HG03064 (cell line): ENCODE data around the gene ABI3BP.

Experiments used
- ATAC-seq: cut with Tn5 transposase; IDR thresholded peaks from one replicate; pipeline ENCODE4 v1.9.1; 2021; ENCODE audit warnings: low read depth; ENCODE audit not compliant: unreplicated experiment

Gene ABI3BP

DNA sequence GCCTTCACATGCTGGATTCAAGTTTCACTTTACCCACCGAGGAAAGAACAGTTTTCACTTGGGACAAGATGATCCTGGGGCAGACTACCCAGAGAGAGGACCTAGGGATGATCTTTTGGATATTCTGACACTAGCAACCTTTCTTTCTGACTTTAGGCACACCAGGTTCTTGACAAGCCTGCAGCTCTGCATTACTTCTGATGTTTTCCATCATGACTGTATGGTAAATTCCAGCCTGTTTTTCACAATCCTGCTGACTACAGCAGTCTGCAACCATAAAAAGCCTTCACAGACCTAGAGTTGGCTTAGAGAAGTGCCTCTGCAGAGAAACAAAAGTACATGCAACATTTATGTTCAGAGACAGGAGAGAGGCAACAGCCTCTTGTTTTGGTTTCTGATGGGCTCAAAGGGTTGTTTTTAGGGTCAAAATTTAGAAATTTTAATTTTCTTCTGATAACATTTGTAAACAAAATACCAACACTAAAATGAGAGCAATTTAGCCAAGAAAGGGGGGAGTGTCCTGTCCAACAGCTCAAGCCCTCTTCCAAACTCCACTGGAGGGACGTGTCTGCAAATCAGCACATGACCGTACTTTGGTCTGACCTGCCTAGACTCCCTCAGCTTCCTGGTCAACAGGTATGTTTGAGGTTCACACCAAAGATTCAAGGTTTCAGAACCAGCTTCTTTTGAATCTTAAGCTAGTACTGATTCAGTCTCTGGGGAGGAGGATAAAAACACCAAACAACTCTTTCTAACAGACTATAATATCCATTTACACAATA lies 799 bp downstream of the ABI3BP start:
- no peak for ATAC-seq

GRCh38 chr3:100988080-100988479 lies 5.1 kb downstream of the ABI3BP start:
- ATAC-seq: no peak

DNA sequence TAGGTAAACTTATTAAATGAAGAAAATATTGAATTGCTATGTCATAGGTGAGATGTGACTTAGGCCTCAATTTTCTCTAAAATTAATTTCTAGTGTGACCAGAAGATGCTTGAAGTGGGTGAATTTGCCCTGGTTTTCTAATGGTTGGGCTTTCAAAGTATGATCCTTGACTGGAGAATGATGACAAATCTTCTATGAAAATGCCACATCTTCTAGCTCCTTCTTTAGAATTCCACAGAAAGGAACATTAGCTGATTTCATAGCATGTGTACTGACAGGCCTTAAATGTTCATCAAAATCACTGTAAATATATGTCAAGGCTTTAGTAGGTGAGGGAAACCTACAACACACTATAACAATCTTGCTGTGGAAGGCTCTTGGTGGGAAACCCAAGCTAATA lies 8.9 kb downstream of the ABI3BP start:
- no peak for ATAC-seq

DNA sequence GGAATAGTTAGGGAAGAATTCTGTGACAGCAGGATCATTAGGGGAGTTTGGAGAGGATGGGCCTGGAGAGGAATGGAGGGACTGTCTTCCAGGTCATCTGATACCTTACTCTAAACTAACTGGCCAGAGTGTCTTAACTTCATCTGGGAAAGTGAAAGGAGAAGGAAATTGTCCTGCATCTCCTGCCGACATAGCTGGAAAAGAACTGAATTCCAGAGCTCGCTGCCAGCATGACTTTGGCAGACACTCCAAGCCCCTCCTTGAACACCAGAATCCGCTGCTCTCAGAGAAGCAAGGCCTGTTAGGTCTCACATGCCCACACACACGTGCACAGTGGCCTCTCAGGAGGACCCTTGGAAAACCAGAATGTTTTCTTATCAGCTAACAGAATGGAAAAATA lies 10.5 kb downstream of the ABI3BP start:
- ATAC-seq: no peak

- no peak for ATAC-seq
Observed at GRCh38 chr3:100981164-100981911, 11.9 kb downstream of the ABI3BP start.

DNA sequence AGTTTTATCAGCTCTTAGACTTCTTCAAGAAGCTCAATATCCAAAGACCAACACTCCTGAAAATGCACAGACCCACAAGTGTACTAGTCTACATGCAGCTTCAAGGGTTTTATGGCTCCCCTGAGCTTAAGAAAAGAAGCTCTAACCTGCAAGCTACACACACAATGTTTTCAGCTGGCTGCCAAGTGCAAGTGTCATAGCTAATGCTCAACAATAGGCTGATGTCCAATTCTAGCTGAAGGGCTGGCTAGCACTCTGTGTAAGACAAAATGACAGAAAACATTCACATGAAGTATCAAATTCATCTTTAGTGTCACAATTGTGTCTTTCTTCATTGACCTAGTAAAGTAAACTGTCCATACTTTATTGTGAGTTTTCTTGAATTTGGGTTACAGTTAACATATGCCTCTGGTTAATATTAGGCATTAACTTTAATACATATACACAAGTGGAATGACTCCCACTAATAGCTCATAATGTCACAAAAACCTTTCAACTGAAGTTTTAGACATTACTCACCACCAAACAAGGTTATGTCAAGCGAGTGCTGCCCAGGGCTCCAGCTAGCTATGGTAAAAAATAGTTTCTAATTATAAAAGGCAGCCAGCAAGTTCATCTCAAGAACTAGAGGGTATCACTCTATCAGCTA lies 15.1 kb downstream of the ABI3BP start:
- ATAC-seq: no peak

- ATAC-seq: no peak
Observed at GRCh38 chr3:100976611-100977010, 16.6 kb downstream of the ABI3BP start.

- ATAC-seq: no peak
Observed at GRCh38 chr3:100975714-100976113, 17.5 kb downstream of the ABI3BP start.

DNA sequence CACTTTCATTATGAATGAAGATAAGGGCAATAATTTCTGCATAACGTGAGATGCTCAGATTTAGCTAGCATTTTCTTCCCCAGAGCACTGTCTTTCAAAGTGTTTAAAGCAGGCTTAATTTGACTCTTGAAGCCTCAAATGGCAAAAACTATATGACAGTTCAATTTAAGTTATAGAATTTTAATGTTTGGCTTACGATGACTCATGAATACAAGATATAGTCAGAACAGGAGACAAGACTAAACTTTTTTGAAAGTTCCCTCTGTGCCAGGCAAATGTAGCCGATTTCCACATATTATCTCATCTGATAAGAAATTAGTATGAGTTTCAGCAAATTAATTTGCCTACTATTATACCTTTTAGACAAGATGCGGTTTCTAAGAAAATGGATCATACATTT lies 19.6 kb downstream of the ABI3BP start:
- ATAC-seq: no peak

DNA sequence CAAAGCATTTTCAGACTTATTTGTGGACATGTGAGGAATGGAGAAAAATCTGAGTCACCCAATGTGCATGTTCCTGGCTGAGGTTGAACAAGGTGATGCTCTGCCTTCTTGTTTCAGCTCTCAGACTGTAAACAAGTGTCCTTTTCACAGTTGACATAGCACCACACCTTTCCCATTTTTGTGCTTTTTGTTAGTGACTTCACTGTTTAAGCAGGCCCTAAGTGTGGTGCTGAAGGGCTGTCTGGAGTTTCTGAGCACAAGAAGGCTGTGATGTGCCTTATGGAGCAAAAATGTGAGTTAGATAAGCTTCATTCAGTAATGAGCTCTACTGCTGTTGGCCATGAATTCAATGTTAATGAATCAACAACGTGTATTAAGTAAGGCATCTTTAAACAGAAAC lies 20.4 kb downstream of the ABI3BP start:
- no peak for ATAC-seq

GRCh38 chr3:100972301-100972844 lies 20.8 kb downstream of the ABI3BP start:
- no peak for ATAC-seq

DNA sequence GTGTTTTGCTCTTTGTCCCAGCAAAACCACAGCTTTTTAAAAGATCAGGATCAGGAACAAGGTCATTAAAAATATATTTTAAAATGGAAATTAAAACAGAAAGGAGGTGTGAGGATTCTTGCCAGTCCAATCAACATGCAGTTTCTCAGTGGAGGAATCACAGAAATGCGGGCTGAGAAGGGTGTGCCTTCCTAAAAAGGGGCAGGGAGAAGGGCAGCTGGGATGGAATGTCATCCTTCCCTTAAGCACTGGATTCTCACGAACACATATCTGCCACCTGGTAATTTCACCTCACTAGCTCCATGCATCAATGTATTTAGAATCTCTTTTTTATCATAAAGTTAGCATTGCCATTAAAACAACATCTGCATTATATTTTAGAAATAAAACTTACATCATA lies 21.4 kb downstream of the ABI3BP start:
- no peak for ATAC-seq

- ATAC-seq: no peak
Observed at GRCh38 chr3:100970477-100970990, 22.7 kb downstream of the ABI3BP start.

- no peak for ATAC-seq
Observed at GRCh38 chr3:100968932-100969906, 24.0 kb downstream of the ABI3BP start.

GRCh38 chr3:100966807-100967206 lies 26.4 kb downstream of the ABI3BP start:
- no peak for ATAC-seq

GRCh38 chr3:100966049-100966491 lies 27.2 kb downstream of the ABI3BP start:
- no peak for ATAC-seq

DNA sequence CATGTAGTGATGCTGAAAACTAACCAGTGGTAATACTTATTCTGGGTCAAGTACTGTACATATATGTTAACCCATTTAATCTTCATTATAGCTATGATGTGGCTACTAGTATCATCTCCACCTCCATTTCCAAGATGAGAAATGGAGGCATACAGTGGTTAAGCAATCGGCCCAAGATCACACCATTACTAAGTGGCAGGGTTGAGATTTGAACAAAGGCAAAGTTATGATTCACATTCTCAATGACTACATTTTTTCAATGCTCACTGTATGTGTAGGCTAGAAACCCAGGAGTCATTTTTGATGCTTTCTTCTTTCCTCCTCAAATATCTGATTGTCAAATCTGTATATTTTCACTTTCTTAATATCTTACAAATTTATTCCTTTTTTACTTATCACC lies 30.2 kb downstream of the ABI3BP start:
- ATAC-seq: no peak

GRCh38 chr3:100957261-100957986 lies 35.8 kb downstream of the ABI3BP start:
- no peak for ATAC-seq

DNA sequence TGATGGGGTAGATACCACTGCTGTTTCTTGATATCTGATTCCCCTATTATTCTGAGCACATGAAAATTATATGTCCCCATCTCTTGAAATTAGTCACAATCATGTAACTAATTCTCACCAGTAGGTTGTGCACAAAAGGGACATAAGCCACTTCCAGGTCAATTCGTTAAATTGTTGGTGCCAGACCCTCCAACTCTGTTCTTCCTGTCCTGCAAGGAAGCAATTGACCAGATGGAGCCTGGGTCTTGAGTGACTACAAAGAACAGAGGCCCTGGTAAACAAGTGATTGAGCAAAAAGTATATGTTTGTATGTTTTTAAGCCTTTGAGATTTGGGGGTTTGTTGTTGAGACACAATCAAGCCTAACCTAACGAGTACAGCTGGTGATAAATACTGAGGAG lies 36.9 kb downstream of the ABI3BP start:
- ATAC-seq: no peak
